ENCODE data around the gene DDX3Y. TPM values are rescaled to one million over a fixed set of nuclear protein-coding genes. Genes with fewer than 3 reads are reported as not detected.

Gene DDX3Y
- total and polyA plus RNA-seq, 9 of the 15 experiments (the other 6 are each of a cell fraction or from before 2014, with no cell fraction given) = 0.18 TPM; not detected in 8

- no peak for TF ChIP-seq BDP1 (IDR thresholded peaks at IDR 0.05; ENCODE audit: insufficient read depth, insufficient read length)
- TF ChIP-seq, protein P1, sequence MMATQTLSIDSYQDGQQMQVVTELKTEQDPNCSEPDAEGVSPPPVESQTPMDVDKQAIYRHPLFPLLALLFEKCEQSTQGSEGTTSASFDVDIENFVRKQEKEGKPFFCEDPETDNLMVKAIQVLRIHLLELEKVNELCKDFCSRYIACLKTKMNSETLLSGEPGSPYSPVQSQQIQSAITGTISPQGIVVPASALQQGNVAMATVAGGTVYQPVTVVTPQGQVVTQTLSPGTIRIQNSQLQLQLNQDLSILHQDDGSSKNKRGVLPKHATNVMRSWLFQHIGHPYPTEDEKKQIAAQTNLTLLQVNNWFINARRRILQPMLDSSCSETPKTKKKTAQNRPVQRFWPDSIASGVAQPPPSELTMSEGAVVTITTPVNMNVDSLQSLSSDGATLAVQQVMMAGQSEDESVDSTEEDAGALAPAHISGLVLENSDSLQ (IDR thresholded peaks at IDR 0.05) = no peak
- TF ChIP-seq ZNF217 (CRISPR knock-in tag; IDR thresholded peaks at IDR 0.05) = no peak
- TF ChIP-seq SRSF9 (IDR thresholded peaks at IDR 0.05; ENCODE audit: borderline replicate concordance, low read depth, low read length) = no peak
- no peak for TF ChIP-seq MIER1 (IDR thresholded peaks at IDR 0.05; ENCODE audit: low read depth)
- no peak for TF ChIP-seq ZNF778 (CRISPR knock-in tag; IDR thresholded peaks at IDR 0.05)
- TF ChIP-seq ZNF124 (CRISPR knock-in tag; IDR thresholded peaks at IDR 0.05) = no peak
These were observed 48.8 kb upstream of the DDX3Y start (continued) for GRCh38 chrY:12855791-12856275.

DNA sequence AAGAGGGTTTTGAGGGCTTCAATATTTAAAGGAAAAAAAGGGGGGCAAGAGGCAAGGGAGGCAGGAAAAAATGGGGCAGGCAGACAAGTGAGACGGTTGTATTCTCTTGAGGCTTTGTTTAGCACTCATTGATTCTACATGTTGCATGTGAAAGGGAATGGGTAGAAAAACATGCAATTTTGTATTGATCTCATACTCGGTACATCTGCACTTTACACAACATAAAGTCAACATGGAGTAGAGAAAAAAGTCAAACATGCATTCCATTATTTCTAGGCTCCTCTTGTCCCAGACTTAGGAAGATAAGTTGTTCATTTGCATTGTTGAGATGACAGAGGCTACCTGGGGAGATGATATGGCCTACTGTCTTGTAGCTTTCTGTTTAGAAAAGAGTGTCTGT lies 36.7 kb upstream of the DDX3Y start:
- Histone ChIP-seq H3K4me3 (no peak overlapping the region), H3K9me1 (ENCODE audit: control insufficient read depth, insufficient read depth, low read length) (no peaks in the 10 kb centered on the region), H3K4me2 (ENCODE audit: insufficient read depth, low read length) (no peak overlapping the region), H3K27me3 (ENCODE audit: control insufficient read depth in 2 of 2, insufficient read depth in 2 of 2, low read length in 2 of 2) (no peaks in the 10 kb centered on the region), H3K79me2 (ENCODE audit: control insufficient read depth, insufficient read depth, low read length) (no peaks in the 10 kb centered on the region), H3K27ac (ENCODE audit: extremely low read depth, low read depth, low read length) (no peak overlapping the region), H3K9ac (ENCODE audit: insufficient read depth in 1 of 2, low read depth in 2 of 2, low read length in 2 of 2) (no peak overlapping the region), H3K4me1 (replicated peaks in 1 of 2; ENCODE audit: control insufficient read depth in 2 of 2, insufficient read depth in 2 of 2, low read length in 2 of 2) (no peaks in the 10 kb centered on the region), H2AFZ (ENCODE audit: low read depth, low read length) (no peak overlapping the region), H3K9me3 (replicated peaks; ENCODE audit: control insufficient read depth, insufficient read depth, low read depth, low read length) (no peaks in the 10 kb centered on the region), H4K20me1 (replicated peaks; ENCODE audit: control insufficient read depth, insufficient read depth, low read length) (no peaks in the 10 kb centered on the region), H3K36me3 (ENCODE audit: control insufficient read depth, insufficient read depth, low read length) (no peaks in the 10 kb centered on the region)
- WGBS (ENCODE audit: insufficient coverage, low coverage, missing lambda C conversion rate) = no CpG with 5 or more reads among the region's 2 CpGs
- ChIA-PET POLR2A (no interaction called here), CTCF (ENCODE audit: low intra/inter-chr PET ratio) (no interaction called here)
- FAIRE-seq (no peak), DNase-seq (ENCODE audit: extremely low read depth in 1 of 4, low spot score in 3 of 4) (no peak), ATAC-seq (no peak)
- intact Hi-C loops (cut with micrococcal nuclease) = no loop called here
- in situ Hi-C loops (cut with MboI) = no loop called here
- no TSS peak for BruUV-seq (replicated peaks)
- no peak for TF ChIP-seq RREB1 (CRISPR knock-in tag; IDR thresholded peaks at IDR 0.05)
- TF ChIP-seq E2F3 (CRISPR knock-in tag; IDR thresholded peaks at IDR 0.05) = no peak
- TF ChIP-seq ZKSCAN1 (IDR thresholded peaks at IDR 0.05; ENCODE audit: low read depth, low read length) = no peak
- TF ChIP-seq POLR3G (IDR thresholded peaks at IDR 0.05; ENCODE audit: extremely low read depth, insufficient read length, insufficient replicate concordance) = no peak
- TF ChIP-seq CEBPG (CRISPR knock-in tag; IDR thresholded peaks at IDR 0.05) = no peak
- TF ChIP-seq CEBPG (tag; conservative IDR thresholded peaks at IDR 0.05 in 1 of 2, IDR thresholded peaks at IDR 0.05 in 1 of 2) = no peak
- no peak for TF ChIP-seq ZBTB17 (CRISPR knock-in tag; IDR thresholded peaks at IDR 0.05)
- TF ChIP-seq MXI1 (IDR thresholded peaks at IDR 0.05; ENCODE audit: low read depth, low read length) = no peak
- no peak for TF ChIP-seq ZBTB7A (IDR thresholded peaks at IDR 0.05; ENCODE audit: borderline replicate concordance, control insufficient read depth, low read depth, low read length)
